Activated effector memory CD4-positive, alpha-beta T cell treated with anti-CD3 and anti-CD28 coated beads, Interleukin-2, amount 50 U/mL, for 16 hours (primary cell): ENCODE data around the gene FKBP10.
"Not testable (repeated sequence)": the region's sequence is repeated elsewhere in the genome, so short reads cannot be mapped to it uniquely, and the experiment has no call there.

Experiments used
- DNase-seq: peaks from one replicate; pipeline ENCODE4 v3.0.0-alpha.2; 2020

FKBP10 gene

DNA sequence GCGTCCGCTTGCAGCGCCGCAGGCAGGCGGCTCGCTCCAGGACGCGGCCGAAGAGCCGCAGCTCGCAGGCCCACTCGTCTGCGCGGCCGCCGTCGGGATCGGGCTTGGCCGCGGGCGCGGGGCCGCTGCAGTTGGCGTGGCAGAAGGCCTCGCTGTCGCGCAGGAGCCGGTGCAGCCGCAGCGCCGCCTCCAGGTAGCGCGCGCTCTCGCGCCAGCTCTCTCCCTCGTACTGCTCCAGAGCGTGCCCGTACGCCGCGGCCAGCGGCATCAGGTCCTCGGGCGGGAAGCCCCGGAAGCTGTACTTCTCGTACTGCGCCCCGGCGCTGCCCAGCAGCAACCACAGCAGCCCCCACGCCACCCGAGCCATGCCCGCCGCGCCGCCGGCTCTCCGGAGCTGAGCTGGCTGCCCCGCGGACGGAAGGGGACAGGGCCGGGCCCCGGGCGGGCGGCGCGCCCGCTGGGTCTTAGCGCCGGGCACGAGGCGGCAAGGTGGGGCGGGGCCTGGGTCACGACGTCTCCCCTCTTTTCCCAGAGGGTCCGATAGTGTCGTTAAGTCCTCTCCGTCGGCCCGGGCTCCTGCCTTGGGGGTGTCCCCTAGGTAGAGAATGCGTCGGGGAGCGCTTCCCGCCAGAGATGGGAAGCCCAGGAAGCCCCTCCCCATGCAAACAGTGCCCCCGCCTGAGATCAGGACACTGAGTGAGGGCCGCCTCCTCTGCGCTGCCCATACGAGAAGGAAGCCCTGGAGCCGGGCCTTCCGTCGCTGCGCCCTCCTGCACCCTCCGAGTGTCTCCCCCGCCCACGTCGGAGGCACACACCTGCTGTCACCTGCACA is 1.0 kb upstream of the FKBP10 start, which contains the start of gene P3H4:
TSS of gene P3H4 (minus strand) at position 401 of the 832 bp plus-strand sequence. CDS start at position 367, 34 bp downstream.
- DNase-seq, result peak; percentile 90

DNA sequence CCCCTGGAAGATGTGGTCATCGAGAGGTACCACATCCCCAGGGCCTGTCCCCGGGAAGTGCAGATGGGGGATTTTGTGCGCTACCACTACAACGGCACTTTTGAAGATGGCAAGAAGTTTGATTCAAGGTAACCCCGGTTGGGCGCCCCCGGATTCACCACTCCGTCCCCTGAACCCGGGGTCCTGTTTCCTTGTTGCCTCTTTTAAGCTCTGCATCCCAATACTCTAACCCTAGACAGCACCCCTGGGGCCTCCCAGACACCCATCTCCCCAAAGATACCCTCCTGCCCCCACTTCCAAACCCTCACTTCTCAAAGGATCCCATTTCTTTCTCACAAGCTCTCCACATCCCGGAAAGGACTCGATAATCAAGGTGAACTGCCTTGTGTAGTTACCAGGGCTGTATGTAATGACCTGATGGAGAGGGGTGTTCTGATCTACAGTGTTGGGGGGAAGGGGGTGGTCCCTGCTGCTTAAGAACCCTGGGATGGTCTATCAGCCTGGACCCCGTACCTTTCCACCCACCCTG is 412 bp downstream of the FKBP10 start:
- DNase-seq, result no peak

DNA sequence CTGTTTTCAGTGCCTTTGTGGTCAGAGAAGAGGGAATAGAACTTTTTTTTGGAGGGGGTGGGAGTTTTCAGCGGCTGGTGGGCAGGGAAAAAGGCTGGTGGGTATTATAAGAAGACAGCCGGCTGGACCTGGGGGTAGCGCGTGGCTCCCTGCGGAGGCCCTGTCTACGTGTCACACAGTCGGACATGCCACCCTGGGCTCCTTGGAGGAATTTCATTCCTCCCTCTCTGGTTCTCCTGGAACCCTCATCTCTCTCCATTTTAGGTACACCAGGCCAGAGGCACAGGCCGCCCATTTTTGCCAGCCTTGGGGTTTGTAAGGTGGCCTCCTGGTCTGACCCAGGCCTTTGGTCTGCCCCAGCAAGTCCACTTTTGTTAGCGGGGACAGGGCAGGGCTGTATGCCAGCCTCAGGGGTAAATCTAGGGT is 908 bp downstream of the FKBP10 start:
- DNase-seq, result no peak

DNA sequence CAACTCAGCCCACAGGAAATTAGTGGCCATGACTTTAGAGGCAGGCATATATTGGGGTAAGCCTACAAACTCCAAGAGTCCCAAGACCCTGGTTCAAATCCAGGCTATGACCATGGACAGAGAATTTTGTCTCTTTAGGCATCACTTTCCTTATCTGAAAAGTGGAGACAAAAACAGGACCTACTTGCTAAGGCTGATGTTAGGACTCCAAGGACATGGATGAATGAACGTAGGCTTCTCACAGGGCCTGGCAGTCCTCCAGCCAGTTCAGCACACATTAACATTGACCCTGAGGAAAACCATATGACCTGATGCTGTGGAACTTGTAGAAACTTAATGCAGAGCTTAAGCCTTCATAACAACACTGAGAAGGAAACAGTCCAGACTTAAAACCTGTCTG is 1.4 kb downstream of the FKBP10 start:
- no peak for DNase-seq

DNA sequence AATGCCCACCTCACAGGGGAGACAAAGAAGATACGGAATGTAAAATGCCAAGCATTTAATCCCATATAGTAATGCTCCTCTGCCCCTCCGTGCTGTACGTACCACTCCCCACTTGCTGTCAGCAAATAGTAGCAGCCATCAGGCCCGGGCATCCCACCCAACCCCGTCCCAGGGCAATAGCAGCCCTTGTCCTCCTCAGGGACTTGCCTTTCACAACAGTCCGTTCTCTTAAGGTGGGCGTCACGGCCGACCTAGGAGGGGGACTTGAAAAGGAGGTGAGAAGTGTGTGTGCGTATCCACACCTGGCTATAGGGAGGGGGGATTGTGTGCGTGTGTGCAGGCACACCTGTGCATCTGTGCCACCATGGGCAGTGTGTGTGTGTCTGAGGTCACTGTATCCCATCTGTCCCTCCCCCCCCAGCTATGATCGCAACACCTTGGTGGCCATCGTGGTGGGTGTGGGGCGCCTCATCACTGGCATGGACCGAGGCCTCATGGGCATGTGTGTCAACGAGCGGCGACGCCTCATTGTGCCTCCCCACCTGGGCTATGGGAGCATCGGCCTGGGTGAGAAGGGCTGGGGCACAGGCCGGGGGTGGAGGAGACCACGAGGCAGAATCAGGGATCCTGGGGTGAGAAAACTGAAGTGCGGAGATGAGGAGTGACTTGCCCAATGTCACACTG is 4.0 kb downstream of the FKBP10 start:
- no peak for DNase-seq

DNA sequence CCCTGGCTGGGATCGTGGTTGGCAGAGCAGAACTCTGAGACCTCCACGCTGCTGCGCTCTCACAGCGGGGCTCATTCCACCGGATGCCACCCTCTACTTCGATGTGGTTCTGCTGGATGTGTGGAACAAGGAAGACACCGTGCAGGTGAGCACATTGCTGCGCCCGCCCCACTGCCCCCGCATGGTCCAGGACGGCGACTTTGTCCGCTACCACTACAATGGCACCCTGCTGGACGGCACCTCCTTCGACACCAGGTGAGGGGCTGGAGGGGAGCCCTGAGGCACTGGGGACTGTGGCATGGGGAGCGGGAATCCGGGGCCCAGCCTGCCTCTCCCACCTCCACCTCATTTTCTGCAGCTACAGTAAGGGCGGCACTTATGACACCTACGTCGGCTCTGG is 5.2 kb downstream of the FKBP10 start:
- DNase-seq, result no peak

DNA sequence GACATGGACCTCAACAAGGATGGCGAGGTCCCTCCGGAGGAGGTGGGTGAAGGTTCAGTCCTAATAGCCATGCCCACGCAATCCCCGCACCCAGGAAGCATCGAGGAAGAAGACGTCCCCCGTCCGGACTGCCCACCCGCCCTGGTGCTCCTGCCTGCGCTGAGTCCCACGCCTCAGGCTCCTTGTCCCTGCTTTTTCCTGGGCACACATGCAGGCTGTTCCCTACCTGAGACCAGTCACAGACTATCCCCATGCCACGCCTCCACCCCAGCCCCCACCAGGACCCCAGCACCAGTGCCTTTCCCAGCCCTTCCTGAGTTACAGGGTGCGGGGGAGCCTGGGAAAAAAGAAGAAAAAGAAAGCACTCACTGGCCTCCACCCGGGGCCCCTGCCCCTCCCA is 9.0 kb downstream of the FKBP10 start:
- DNase-seq, result no peak

DNA sequence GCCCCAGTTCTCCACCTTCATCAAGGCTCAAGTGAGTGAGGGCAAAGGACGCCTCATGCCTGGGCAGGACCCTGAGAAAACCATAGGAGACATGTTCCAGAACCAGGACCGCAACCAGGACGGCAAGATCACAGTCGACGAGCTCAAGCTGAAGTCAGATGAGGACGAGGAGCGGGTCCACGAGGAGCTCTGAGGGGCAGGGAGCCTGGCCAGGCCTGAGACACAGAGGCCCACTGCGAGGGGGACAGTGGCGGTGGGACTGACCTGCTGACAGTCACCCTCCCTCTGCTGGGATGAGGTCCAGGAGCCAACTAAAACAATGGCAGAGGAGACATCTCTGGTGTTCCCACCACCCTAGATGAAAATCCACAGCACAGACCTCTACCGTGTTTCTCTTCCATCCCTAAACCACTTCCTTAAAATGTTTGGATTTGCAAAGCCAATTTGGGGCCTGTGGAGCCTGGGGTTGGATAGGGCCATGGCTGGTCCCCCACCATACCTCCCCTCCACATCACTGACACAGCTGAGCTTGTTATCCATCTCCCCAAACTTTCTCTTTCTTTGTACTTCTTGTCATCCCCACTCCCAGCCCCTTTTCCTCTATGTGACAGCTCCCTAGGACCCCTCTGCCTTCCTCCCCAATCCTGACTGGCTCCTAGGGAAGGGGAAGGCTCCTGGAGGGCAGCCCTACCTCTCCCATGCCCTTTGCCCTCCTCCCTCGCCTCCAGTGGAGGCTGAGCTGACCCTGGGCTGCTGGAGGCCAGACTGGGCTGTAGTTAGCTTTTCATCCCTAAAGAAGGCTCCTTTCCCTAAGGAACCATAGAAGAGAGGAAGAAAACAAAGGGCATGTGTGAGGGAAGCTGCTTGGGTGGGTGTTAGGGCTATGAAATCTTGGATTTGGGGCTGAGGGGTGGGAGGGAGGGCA is 9.7 kb downstream of the FKBP10 start:
- DNase-seq, result no peak

DNA sequence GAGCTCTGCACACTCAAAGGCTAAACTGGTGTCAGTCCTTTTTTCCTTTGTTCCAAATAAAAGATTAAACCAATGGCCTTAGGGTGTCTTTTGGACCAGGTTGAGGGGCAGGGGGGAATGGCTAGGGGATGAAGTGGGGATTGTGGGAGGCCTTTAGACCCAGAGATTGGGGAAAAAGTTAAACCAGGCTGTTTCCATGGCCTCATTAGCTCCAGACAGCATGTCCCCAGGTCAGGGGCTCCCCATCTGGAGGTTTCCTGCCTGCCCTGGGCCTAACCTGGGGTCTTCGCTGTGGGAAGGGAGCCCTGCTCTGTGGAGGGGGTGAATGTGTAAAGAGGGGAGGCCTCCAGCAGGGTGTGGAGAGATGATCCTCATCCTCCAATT is 10.3 kb downstream of the FKBP10 start:
- DNase-seq, result no peak

DNA sequence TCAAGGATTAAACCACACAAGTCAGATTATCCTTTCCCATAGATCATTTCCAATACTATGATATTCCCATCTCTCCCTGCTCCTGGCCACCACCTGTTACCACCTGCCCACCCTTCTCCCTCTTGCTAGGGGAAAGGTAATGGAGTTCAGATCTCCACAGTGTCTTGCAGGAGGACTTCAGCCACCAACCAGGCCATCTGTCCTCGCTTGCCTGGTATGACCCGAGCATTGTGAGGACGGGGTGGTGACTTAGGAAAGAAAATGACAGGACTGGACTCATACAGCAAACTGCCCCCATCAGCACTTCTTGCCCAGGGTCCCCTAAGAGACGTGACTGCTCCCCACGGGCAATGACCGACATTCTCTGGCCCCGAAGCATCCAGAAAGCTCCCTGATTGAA is 10.8 kb downstream of the FKBP10 start:
- no peak for DNase-seq

DNA sequence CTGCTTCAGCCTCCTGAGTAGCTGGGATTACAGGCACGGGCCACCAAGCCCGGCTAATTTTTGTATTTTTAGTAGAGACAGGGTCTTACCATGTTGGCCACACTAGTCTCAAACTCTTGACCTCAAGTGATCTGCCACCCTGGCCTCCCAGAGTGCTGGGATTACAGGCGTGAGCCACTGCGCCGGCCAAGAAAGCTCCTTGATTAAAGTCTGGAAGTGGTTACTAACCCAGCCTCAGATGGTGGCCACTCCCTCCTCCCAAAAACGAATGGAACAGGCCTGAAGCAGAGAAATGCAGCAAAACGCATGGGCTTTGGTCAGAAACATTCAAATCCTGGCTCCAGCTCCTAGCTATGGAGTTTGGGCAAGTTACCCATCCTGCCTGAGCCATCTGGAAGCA is 11.3 kb downstream of the FKBP10 start:
- DNase-seq, result no peak

DNA sequence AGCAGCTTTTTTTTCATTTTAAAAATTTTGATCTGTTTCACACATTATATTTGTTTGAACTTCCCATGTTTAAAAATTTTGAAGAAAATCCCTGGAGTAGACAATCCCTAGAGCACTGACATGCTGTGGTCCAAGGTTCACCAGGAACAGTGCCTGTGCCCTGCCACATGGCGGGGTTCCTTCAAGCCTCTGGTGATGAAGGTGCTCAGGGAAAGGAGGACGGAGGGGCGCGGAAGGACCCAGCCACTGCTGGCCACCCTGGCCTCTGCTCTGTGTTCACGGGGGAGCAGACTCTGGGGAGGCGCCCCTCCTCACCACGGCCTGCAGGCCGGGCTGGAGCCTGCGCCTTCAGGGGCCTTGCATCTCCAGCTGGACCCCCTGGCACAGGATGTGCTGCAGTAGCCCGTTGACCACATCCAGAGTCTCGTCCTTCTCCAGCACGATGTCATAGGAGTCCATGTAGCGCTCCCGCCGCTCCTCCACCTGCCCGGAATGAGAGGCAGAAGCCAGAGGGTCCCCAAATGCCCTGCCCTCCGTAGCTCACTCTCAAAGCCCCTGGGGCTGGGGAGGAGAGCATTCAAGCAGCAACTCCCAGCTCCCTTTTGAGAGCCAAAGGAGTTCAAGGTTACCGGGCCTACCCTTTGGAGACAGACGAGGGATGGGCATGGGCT is 12.5 kb downstream of the FKBP10 start:
- DNase-seq, result no peak

DNA sequence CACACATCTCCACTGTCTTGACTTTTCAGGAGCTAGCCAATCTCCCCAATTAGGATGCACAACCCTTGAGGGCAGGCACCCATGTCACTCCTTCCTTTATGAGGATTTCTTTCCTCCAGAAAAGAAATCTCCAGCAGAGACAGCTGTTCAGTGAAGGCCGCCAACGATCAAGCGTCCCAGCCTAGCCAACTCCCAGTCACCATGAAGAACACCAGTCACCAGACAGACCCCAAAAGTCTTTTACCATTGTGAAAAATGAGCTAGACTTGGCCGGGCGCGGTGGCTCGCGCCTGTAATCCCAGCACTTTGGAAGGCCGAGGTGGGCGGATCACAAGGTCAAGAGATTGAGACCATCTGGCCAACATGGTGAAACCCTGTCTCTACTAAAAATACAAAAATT is 17.2 kb downstream of the FKBP10 start:
- peak; percentile 25 for DNase-seq

DNA sequence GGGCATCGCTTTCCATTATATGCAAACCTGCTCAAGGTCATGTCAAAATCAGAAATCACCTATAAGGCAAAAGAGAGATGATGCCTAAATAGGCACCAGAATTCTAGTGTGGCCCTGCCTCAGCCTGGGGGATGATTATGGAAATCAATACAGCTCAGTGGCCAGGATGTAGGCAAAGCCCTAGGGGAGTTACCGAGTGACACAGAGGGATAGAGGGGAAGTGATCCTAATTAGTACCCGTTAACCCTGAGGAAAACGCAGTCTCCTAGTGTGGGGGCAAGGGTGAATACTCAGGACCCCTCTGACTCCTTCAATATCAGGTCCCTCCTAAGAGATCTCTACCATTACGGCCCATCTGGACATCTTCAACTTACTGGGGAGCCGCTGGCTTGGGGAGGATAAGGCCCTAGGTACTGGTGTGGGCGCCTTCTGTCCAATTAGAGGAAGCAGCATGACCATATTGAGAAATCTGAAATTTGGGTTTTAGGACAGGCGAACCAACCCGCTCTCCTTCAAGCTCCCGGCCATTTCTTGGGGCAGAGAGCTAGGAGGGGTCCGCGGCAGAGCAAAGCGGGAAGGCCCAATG is 22.5 kb downstream of the FKBP10 start:
- peak; percentile 30 for DNase-seq

DNA sequence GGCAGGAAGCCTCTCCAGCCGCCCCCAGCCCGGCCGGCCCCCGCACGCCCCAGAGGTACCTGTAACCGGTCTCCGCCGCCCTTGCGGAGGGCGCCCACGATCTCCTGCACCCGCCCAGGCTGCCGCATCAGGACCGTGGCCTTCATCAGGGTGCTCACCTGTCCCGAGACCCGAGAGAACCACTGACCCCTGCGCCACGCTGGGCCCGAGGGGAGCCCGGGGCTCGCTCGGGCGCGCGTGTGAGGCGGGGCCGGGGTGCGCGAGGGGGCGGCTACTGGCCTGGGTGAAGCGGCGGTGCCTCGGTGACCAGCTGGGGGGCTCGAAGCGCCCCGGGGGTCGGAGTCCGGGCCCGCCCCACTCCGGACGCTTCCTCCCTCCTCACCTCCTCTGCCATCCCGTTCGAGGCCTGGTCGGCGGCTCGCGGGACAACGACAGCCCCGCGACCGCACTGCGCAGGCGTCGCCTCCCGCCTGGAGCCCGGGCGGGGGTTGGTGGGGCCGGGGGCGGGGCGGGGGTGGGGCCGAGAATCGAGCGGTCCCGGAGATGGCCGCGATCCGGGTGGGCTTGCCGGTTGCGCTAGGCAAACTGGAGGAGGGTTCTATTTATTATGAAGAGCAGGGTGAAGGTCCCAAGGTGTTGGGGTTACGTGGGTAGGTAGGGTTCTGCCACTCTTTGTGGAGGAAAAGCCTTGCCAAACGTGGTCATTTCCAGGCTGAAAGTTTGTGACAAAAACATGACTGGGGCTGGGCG is 23.2 kb downstream of the FKBP10 start, which contains the start of gene NT5C3B:
TSS of gene NT5C3B (minus strand) at position 433 of the 750 bp plus-strand sequence. CDS start at position 394, 39 bp downstream.
- DNase-seq, result peak; percentile 84

DNA sequence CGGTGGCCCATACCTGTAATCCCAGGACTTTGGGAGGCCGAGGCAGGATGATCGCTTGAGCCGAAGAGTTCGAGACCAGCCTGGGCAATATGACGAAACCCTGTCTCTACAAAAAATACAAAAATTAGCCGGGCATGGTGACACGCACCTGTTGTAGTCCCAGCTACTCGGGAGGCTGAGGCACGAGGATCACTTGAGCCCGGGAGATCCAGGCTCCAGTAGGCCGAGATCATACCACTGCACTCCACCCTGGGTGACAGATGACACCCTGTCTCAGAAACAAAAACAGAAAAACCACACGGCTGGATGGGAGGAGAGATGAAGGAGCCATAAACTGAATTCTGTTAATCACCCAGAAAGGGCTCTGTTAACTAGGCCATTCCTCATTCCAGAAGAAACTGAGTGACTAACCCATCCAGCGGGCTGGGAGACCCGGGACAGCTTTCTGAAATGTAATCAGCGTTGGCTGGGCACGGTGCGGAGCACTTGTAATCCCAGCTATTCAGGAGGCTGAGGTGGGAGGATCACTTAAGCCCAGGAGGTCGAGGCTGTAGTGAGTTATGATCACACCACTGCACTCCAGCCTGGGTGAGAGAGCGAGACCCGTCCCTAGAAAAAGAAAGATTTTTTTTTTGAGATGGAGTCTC is 23.9 kb downstream of the FKBP10 start:
- peak; percentile 55 for DNase-seq

DNA sequence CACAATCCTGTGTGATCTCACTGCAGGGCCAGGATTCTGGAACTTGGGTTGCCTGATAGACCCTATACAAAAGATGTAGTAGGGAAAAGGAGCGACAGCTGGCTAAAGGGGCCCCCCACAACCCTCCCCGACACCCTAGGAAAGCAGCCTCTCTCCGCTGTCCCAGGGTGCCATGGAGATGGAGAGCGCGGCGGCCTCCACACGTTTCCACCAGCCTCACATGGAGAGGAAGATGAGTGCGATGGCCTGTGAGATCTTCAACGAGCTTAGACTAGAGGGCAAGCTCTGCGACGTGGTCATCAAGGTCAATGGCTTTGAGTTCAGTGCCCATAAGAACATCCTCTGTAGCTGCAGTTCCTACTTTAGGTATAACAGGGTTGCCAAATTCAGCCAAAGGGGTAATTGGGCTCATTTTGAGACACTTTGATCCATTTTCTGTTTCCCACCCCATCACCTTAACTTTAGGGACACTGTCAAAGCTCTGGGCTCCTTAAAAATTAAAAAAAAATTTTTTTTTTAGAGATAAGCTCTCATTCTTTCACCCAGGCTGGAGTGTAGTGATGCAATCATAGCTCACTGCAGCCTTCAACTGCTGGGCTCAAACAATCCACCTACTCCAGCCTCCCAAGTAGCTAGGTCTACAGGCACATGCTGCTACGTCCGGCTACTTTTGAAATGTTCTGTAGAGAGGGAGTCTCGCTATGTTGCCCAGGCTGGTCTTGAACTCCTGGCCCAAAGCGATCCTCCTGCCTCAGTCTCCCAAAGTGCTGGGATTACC is 25.1 kb downstream of the FKBP10 start, which contains the start of gene KLHL10:
TSS of gene KLHL10 (plus strand) at position 65 of the 778 bp plus-strand sequence. CDS start at position 173, 108 bp downstream.
- peak; percentile 38 for DNase-seq

DNA sequence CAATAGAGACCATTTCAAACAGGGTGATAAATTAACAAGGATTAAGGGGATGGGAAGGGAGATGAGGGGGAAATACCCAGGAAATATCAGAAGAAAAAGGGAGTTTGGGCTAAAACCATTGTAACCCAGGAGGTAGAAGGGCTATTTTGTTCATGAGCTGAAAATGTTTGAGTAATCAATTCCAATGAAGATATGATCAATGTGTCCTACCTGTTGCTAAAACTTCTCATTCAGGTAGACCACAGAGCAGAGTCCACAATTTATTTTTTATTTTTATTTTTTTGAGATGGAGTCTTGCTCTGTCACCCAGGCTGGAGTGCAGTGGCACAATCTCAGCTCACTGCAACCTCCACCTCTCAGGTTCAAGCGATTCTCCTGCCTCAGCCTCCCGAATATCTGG is 26.6 kb downstream of the FKBP10 start:
- not testable (repeated sequence) for DNase-seq

DNA sequence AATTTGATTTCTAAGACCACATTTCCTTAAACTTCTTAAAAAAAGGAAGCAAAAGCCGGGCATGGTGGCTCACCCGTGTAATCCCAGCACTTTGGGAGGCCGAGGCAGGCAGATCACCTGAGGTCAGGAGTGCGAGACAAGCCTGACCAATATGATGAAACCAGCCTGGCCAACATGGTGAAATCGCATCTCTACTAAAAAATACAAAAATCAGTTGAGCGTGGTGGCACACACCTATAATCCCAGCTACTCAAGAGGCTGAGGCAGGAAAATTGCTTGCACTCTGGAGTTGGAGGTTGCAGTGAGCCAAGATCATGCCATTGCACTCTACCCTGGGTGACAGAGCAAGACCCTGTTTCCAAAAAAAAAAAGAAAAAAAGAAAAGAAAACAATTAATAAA is 28.0 kb downstream of the FKBP10 start:
- peak; percentile 4 for DNase-seq
